Gastrocnemius medialis (tissue), 4 donors: ENCODE data around the gene SORCS1. TPM values are rescaled to one million over a fixed set of nuclear protein-coding genes. Genes with fewer than 3 reads are reported as not detected.

Source experiments
- ATAC-seq, 2 donors: fragments of 150-250 bp; one replicate each; pipeline ENCODE4 v1.9.1; 2016
- DNase-seq, 2 donors: peaks; one replicate each; pipeline ENCODE4 v3.0.0-alpha.2; 2019
- H3K27ac ChIP-seq, 4 donors: fragments of 200-600 bp; sonication (generic); 1 replicate in 1 of 4; 2 replicates in 3 of 4; pipeline ENCODE4 v1.5.1; 2016 to 2018; ENCODE audit warnings: mild to moderate bottlenecking in 2 of 4, moderate library complexity in 1 of 4
- H3K27me3 ChIP-seq, 3 donors: fragments of 200-600 bp; sonication (generic) in 2 of 3; 1 replicate in 1 of 3; 2 replicates in 2 of 3; pipeline versions ENCODE4 v1.5.1 to v1.6.0; 2016 to 2019; ENCODE audit warnings: mild to moderate bottlenecking in 1 of 3, moderate library complexity in 1 of 3
- H3K36me3 ChIP-seq, 2 donors: fragments of 200-600 bp; sonication (generic) in 1 of 2; one replicate each; pipeline ENCODE4 v1.5.1; 2017 to 2018
- H3K4me1 ChIP-seq, 2 donors: fragments of 200-600 bp; sonication (generic) in 1 of 2; one replicate each; pipeline ENCODE4 v1.5.1; 2016 to 2017; ENCODE audit warnings: mild to moderate bottlenecking in 2 of 2
- H3K4me3 ChIP-seq, 4 donors: fragments of 200-600 bp; sonication (generic) in 3 of 4; 1 replicate in 1 of 4; 2 replicates in 3 of 4; pipeline ENCODE4 v1.5.1; 2016 to 2019; ENCODE audit warnings: mild to moderate bottlenecking in 2 of 4
- H3K9me3 ChIP-seq, 3 donors: fragments of 200-600 bp; sonication (generic) in 2 of 3; 1 replicate in 1 of 3; 2 replicates in 2 of 3; pipeline ENCODE4 v1.5.1; 2016 to 2019
- POLR2A ChIP-seq, 2 donors: fragments of 450-650 bp; IDR thresholded peaks; one replicate each; pipeline ENCODE4 v1.6.1; 2017; ENCODE audit warnings: antibody characterized with exemption in 2 of 2, mild to moderate bottlenecking in 2 of 2, moderate library complexity in 2 of 2
- in situ Hi-C, 4 donors: fragments of 200-750 bp; cut with MboI; loops; one replicate each; pipeline versions ENCODE4 v1.15.0 to v1.8.0; 2017; ENCODE audit warnings: low sequenced_read_pairs in 4 of 4
- intact Hi-C: fragments of 100-400 bp; cut with DNase I; formaldehyde crosslinking; loops from one replicate; pipeline ENCODE4 v1.15.1; 2023; ENCODE audit warnings: low total_unique reads
- total RNA-seq, 4 donors: library from RNA; depleted of rRNA; stranded (reverse); fragments of >200 nt; gene quantifications; one replicate each; pipeline versions ENCODE4 v1.1.0 to v1.2.3, GENCODE V29; 2016
- TF ChIP-seq, protein P1 (sequence below), 5 experiments: fragments of 450-650 bp in 3 of 5; fragments of 200-600 bp in 2 of 5; sonication (generic) in 2 of 5; IDR thresholded peaks in 4 of 5; conservative IDR thresholded peaks in 1 of 5; 1 replicate in 4 of 5; 2 replicates in 1 of 5; pipeline ENCODE4 v1.5.1; 2016 to 2019; ENCODE audit warnings: antibody characterized with exemption in 5 of 5, mild to moderate bottlenecking in 3 of 5, moderate library complexity in 3 of 5

SORCS1 gene
- total RNA-seq, 4 donors from 2014 or later = 0.02 to 0.36 (median 0.24) TPM; not detected in 1

DNA sequence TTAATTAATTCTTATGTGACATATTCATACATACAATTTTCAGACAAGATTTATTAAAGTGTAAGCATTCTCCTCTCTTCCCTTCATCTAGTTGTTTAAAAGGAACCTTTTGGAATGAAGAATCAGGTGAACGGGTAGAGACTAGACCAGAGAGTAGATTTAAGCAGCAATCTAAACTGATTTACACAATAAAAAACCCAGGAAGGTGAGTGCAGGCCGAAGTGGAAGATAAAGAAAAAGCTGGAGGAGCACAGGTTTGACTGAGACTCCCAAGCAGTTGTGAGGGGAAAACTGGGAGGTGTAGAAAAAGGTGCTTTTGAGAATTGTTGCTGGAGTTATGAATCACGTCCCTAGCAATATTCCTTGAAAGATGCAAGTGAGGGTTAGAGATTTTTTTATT, 601.1 kb downstream of the SORCS1 start:
- H3K36me3 ChIP-seq = no peaks in the 10 kb centered on the region
- intact Hi-C loops = no loop called here
- no peak for ATAC-seq
- DNase-seq = no peak
- no peak overlapping the region for H3K4me3 ChIP-seq
- no peak overlapping the region for H3K27ac ChIP-seq
- TF ChIP-seq, protein P1, sequence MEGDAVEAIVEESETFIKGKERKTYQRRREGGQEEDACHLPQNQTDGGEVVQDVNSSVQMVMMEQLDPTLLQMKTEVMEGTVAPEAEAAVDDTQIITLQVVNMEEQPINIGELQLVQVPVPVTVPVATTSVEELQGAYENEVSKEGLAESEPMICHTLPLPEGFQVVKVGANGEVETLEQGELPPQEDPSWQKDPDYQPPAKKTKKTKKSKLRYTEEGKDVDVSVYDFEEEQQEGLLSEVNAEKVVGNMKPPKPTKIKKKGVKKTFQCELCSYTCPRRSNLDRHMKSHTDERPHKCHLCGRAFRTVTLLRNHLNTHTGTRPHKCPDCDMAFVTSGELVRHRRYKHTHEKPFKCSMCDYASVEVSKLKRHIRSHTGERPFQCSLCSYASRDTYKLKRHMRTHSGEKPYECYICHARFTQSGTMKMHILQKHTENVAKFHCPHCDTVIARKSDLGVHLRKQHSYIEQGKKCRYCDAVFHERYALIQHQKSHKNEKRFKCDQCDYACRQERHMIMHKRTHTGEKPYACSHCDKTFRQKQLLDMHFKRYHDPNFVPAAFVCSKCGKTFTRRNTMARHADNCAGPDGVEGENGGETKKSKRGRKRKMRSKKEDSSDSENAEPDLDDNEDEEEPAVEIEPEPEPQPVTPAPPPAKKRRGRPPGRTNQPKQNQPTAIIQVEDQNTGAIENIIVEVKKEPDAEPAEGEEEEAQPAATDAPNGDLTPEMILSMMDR (IDR thresholded peaks at IDR 0.05 in 4 of 5, conservative IDR thresholded peaks at IDR 0.05 in 1 of 5) = no peak
- no peak for TF ChIP-seq POLR2A (IDR thresholded peaks at IDR 0.05)
- no peaks in the 10 kb centered on the region for H3K4me1 ChIP-seq
- no peaks in the 10 kb centered on the region for H3K9me3 ChIP-seq
- no peaks in the 10 kb centered on the region for H3K27me3 ChIP-seq
- in situ Hi-C loops = no loop called here

DNA sequence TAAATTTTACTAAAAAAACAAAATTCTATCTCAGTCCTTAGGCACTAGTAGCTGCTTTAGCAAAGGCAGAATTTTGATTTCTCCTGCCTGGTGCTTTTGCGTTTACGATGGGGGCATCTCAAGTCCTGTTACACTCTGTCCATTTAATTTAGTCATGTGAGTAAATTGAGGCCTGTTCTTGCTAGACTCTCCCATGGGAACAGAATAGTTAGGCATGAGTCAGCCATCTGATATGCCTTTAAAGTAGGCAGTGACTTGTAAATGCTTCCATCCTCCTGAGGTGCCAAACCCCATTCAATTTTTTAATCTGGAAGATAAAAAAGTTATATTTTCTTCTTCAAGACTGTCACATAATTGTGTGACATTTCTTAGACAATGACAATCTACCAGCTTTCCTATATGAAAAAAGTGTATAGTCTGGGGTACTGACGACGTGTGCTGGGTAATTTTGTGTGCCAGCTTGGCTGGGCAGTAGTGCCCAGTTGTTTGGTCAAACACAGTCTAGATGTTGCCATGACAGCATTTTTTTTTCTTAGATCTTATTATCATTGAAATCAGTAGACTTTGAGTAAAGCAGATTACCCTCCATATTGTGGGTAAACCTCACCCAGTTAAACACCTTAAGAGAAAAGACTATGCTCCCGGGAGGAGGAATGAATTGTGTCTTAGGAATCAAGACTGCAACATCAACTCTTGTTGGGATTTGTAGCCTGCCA, 603.4 kb downstream of the SORCS1 start:
- Histone ChIP-seq H3K9me3 (no peaks in the 10 kb centered on the region), H3K27me3 (no peaks in the 10 kb centered on the region), H3K4me3 (no peak overlapping the region), H3K36me3 (no peaks in the 10 kb centered on the region), H3K4me1 (no peaks in the 10 kb centered on the region), H3K27ac (no peak overlapping the region)
- intact Hi-C loops = no loop called here
- ATAC-seq = no peak
- no peak for TF ChIP-seq POLR2A (IDR thresholded peaks at IDR 0.05)
- TF ChIP-seq, protein P1 (IDR thresholded peaks at IDR 0.05 in 4 of 5, conservative IDR thresholded peaks at IDR 0.05 in 1 of 5) = no peak
- in situ Hi-C loops = no loop called here
- no peak for DNase-seq

DNA sequence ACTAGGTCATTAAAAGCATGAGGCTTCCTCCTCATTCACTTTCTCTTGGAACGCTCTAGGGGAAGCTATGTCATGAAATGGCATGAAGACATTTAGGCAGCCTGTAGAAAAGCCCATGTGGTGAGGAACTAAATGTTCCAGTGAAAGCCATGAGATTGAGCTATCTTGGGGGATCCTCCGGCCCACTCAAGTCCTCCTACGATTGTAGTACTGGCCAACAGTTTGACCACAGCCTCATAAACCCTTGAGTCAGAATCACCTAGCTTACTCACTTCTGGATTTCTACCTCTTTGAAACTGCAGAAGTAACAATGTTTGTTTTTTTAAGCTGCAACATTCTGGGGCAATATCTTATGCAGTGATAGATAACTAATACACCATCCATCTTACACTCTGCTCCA, 605.1 kb downstream of the SORCS1 start:
- Histone ChIP-seq H3K36me3 (no peaks in the 10 kb centered on the region), H3K4me3 (no peak overlapping the region), H3K27ac (no peak overlapping the region), H3K27me3 (no peaks in the 10 kb centered on the region), H3K4me1 (no peaks in the 10 kb centered on the region), H3K9me3 (no peaks in the 10 kb centered on the region)
- DNase-seq (no peak), ATAC-seq (no peak)
- intact Hi-C loops (no loop called here), in situ Hi-C loops (no loop called here)
- TF ChIP-seq POLR2A (IDR thresholded peaks at IDR 0.05) = no peak
- TF ChIP-seq, protein P1 (IDR thresholded peaks at IDR 0.05 in 4 of 5, conservative IDR thresholded peaks at IDR 0.05 in 1 of 5) = no peak

DNA sequence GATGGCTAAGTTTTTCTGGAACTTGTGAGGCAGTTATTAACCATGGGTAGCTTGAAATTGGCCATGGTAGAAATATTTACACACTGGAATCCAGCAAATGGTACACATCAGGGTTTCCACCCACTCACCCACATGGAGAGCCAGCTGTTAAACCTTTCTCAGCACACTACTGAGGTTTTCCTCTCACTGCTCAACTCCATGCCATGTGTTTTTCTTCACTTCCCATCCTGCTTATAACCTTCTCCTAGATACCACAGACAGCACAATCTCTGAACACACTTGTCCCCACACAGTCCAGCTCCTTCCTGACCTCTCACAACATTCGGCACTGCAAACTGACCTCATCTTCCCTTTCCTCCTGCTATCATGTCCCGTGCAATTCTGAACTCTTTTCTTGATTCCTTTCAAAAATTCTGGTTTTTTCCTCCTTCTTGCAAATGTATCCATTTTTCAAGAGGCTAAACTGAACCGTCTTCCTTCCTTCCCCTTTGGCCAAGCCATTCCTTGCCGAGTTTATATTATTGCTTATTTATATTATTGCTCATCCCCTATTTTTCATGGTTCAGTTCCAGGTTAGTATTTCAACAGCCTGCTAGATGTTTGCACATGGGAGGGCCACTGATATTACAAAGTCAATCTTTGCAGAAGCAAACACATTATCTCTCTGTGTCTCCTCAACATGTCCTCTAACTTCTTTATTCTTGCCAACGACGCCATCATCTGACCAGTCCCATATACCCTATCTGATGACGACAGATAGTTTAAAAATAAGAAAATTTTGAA, 606.4 kb downstream of the SORCS1 start:
- DNase-seq = no peak
- in situ Hi-C loops (no loop called here), intact Hi-C loops (no loop called here)
- Histone ChIP-seq H3K9me3 (no peaks in the 10 kb centered on the region), H3K4me3 (no peak overlapping the region), H3K27me3 (no peaks in the 10 kb centered on the region), H3K4me1 (no peaks in the 10 kb centered on the region), H3K27ac (no peak overlapping the region), H3K36me3 (no peaks in the 10 kb centered on the region)
- TF ChIP-seq, protein P1 (IDR thresholded peaks at IDR 0.05 in 4 of 5, conservative IDR thresholded peaks at IDR 0.05 in 1 of 5) = no peak
- no peak for TF ChIP-seq POLR2A (IDR thresholded peaks at IDR 0.05)
- no peak for ATAC-seq
